MG63 (cell line): ENCODE measurements around the gene LSG1. TPM values are rescaled to one million over a fixed set of nuclear protein-coding genes. Genes with fewer than 3 reads are reported as not detected.
A peak's percentile ranks its signal among the peaks of the same experiment; 100 is the strongest.
"Not testable (repeated sequence)": the region's sequence is repeated elsewhere in the genome, so short reads cannot be mapped to it uniquely, and the experiment has no call there.

Experiments
- DNase-seq: peaks from one replicate; pipeline ENCODE4 v3.0.0-alpha.2; 2020
- H3K27me3 ChIP-seq: fragments of 250-450 bp; sonication (Bioruptor Pico); 2 replicates; pipeline ENCODE4 v1.5.1; 2020; ENCODE audit warnings: mild to moderate bottlenecking, moderate library complexity
- H3K36me3 ChIP-seq: fragments of 250-450 bp; sonication (Bioruptor Pico); 2 replicates; pipeline ENCODE4 v1.5.1; 2020; ENCODE audit warnings: mild to moderate bottlenecking, moderate library complexity
- H3K4me3 ChIP-seq: fragments of 250-450 bp; sonication (Bioruptor Pico); 2 replicates; pipeline ENCODE4 v1.5.1; 2020; ENCODE audit warnings: mild to moderate bottlenecking, moderate library complexity
- H3K9me3 ChIP-seq: fragments of 250-450 bp; sonication (Bioruptor Pico); 2 replicates; pipeline ENCODE4 v1.5.1; 2020; ENCODE audit warnings: mild to moderate bottlenecking, moderate library complexity
- total RNA-seq: library from RNA; depleted of rRNA; stranded (reverse); fragments of >200 nt; shearing (Covaris generic); gene quantifications from 2 replicates; pipeline ENCODE4 v1.2.3, GENCODE V29; 2014; ENCODE audit warnings: low replicate concordance

The LSG1 gene
- total RNA-seq, 1 experiment from 2014 or later = 58.4 TPM

GRCh38 chr3:194615226-194615625 lies 56.8 kb downstream of the LSG1 start:
- Histone ChIP-seq H3K27me3 (no peaks in the 10 kb centered on the region), H3K9me3 (no peaks in the 10 kb centered on the region), H3K36me3 (peaks cover 56% of the 10 kb centered on the region), H3K4me3 (no peak overlapping the region)
- no peak for DNase-seq

GRCh38 chr3:194612221-194612620 lies 59.8 kb downstream of the LSG1 start:
- H3K9me3 ChIP-seq = no peaks in the 10 kb centered on the region
- no peak overlapping the region for H3K4me3 ChIP-seq
- no peak for DNase-seq
- H3K27me3 ChIP-seq = no peaks in the 10 kb centered on the region
- peaks cover 36% of the 10 kb centered on the region for H3K36me3 ChIP-seq

GRCh38 chr3:194610689-194611088 lies 61.3 kb downstream of the LSG1 start:
- no peaks in the 10 kb centered on the region for H3K27me3 ChIP-seq
- DNase-seq = no peak
- H3K36me3 ChIP-seq = peaks cover 30% of the 10 kb centered on the region
- no peaks in the 10 kb centered on the region for H3K9me3 ChIP-seq
- H3K4me3 ChIP-seq = no peak overlapping the region

- peaks cover 29% of the 10 kb centered on the region for H3K36me3 ChIP-seq
- no peak for DNase-seq
- no peaks in the 10 kb centered on the region for H3K27me3 ChIP-seq
- H3K4me3 ChIP-seq = no peak overlapping the region
- H3K9me3 ChIP-seq = no peaks in the 10 kb centered on the region
These were observed 62.4 kb downstream of the LSG1 start for GRCh38 chr3:194609601-194610000.

GRCh38 chr3:194608981-194609380 lies 63.0 kb downstream of the LSG1 start:
- H3K36me3 ChIP-seq = peaks cover 29% of the 10 kb centered on the region

GRCh38 chr3:194607592-194608389 lies 64.2 kb downstream of the LSG1 start:
- Histone ChIP-seq H3K27me3 (no peaks in the 10 kb centered on the region), H3K9me3 (no peaks in the 10 kb centered on the region), H3K36me3 (peaks cover 32% of the 10 kb centered on the region), H3K4me3 (no peak overlapping the region)
- DNase-seq = no peak

More at GRCh38 chr3:194608981-194609380, 63.0 kb downstream of the LSG1 start:
- Histone ChIP-seq H3K27me3 (no peaks in the 10 kb centered on the region), H3K9me3 (no peaks in the 10 kb centered on the region), H3K4me3 (no peak overlapping the region)
- no peak for DNase-seq

- H3K27me3 ChIP-seq = no peaks in the 10 kb centered on the region
- H3K9me3 ChIP-seq = no peaks in the 10 kb centered on the region
- H3K36me3 ChIP-seq = peaks cover 36% of the 10 kb centered on the region
- DNase-seq = no peak
- no peak overlapping the region for H3K4me3 ChIP-seq
These were observed 65.0 kb downstream of the LSG1 start for GRCh38 chr3:194606941-194607340.

- peaks cover 43% of the 10 kb centered on the region for H3K36me3 ChIP-seq
- H3K9me3 ChIP-seq = no peaks in the 10 kb centered on the region
- no peak overlapping the region for H3K4me3 ChIP-seq
- DNase-seq = no peak
- H3K27me3 ChIP-seq = no peaks in the 10 kb centered on the region
These were observed 65.8 kb downstream of the LSG1 start for GRCh38 chr3:194606163-194606562.

GRCh38 chr3:194605314-194605713 lies 66.7 kb downstream of the LSG1 start:
- H3K4me3 ChIP-seq, DNase-seq, H3K9me3 ChIP-seq, H3K27me3 ChIP-seq: not testable (repeated sequence)
- peaks cover 40% of the 10 kb centered on the region for H3K36me3 ChIP-seq

- Histone ChIP-seq H3K36me3 (peaks cover 40% of the 10 kb centered on the region), H3K27me3 (no peaks in the 10 kb centered on the region), H3K9me3 (no peaks in the 10 kb centered on the region), H3K4me3 (no peak overlapping the region)
- DNase-seq = no peak
These were observed 67.2 kb downstream of the LSG1 start for GRCh38 chr3:194604837-194605236.

GRCh38 chr3:194604126-194604525 lies 67.9 kb downstream of the LSG1 start:
- Histone ChIP-seq H3K9me3 (no peaks in the 10 kb centered on the region), H3K36me3 (peaks cover 43% of the 10 kb centered on the region), H3K4me3 (no peak overlapping the region), H3K27me3 (no peaks in the 10 kb centered on the region)
- no peak for DNase-seq

GRCh38 chr3:194602669-194603171 lies 69.3 kb downstream of the LSG1 start:
- no peaks in the 10 kb centered on the region for H3K27me3 ChIP-seq
- H3K4me3 ChIP-seq = no peak overlapping the region
- no peaks in the 10 kb centered on the region for H3K9me3 ChIP-seq
- DNase-seq = no peak
- H3K36me3 ChIP-seq = peaks cover 48% of the 10 kb centered on the region

GRCh38 chr3:194598771-194599557 lies 73.0 kb downstream of the LSG1 start:
- DNase-seq = peak; percentile 90
- H3K4me3 ChIP-seq = no peak overlapping the region
- H3K27me3 ChIP-seq = no peaks in the 10 kb centered on the region
- H3K36me3 ChIP-seq = peaks cover 40% of the 10 kb centered on the region
- no peaks in the 10 kb centered on the region for H3K9me3 ChIP-seq

- H3K27me3 ChIP-seq = no peaks in the 10 kb centered on the region
- peaks cover 34% of the 10 kb centered on the region for H3K36me3 ChIP-seq
- H3K9me3 ChIP-seq = no peaks in the 10 kb centered on the region
- no peak overlapping the region for H3K4me3 ChIP-seq
- DNase-seq = no peak
These were observed 75.1 kb downstream of the LSG1 start for GRCh38 chr3:194596906-194597305.

- H3K36me3 ChIP-seq = peaks cover 42% of the 10 kb centered on the region
These were observed 78.9 kb downstream of the LSG1 start for GRCh38 chr3:194592798-194593752.

More at GRCh38 chr3:194592798-194593752, 78.9 kb downstream of the LSG1 start:
- no peak overlapping the region for H3K4me3 ChIP-seq
- H3K9me3 ChIP-seq = no peaks in the 10 kb centered on the region
- DNase-seq = peak; percentile 95
- H3K27me3 ChIP-seq = no peaks in the 10 kb centered on the region
